ENCODE data around the gene RELN.

The RELN gene

DNA sequence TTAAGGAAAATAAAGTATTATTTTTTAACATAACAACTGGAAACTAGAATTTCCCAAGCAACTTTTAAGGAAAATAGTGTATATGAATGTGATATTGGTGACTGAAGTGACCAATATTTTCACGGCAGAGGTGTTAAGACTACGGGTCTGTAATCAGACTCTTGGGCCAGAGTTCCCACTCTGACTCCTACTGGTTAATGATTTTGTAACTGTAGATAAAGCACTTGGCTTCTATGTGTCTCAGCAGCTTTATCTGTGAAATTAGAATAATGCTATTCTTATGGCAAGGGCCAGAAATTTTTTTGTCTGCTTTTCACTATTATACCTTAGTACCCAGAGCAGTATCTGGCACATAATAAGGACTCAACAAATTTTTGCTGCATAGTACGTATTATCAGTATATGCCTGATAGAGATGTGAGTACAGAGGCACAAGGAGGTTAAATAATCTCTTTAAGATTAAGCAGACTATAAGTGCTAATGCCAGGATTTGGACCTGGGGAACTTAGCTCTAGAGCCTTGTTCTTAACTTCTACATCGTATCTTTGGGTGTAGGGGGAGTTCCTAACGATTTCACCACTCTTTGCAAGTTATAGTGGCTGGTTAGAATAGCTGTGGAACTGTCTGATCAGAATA, 357.3 kb downstream of the RELN start:
- H3K4me3 ChIP-seq (ENCODE audit: low read depth, low read length): no peak overlapping the region
- TF ChIP-seq, protein P1, sequence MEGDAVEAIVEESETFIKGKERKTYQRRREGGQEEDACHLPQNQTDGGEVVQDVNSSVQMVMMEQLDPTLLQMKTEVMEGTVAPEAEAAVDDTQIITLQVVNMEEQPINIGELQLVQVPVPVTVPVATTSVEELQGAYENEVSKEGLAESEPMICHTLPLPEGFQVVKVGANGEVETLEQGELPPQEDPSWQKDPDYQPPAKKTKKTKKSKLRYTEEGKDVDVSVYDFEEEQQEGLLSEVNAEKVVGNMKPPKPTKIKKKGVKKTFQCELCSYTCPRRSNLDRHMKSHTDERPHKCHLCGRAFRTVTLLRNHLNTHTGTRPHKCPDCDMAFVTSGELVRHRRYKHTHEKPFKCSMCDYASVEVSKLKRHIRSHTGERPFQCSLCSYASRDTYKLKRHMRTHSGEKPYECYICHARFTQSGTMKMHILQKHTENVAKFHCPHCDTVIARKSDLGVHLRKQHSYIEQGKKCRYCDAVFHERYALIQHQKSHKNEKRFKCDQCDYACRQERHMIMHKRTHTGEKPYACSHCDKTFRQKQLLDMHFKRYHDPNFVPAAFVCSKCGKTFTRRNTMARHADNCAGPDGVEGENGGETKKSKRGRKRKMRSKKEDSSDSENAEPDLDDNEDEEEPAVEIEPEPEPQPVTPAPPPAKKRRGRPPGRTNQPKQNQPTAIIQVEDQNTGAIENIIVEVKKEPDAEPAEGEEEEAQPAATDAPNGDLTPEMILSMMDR (IDR thresholded peaks at IDR 0.05; ENCODE audit: low read depth, low read length): no peak

DNA sequence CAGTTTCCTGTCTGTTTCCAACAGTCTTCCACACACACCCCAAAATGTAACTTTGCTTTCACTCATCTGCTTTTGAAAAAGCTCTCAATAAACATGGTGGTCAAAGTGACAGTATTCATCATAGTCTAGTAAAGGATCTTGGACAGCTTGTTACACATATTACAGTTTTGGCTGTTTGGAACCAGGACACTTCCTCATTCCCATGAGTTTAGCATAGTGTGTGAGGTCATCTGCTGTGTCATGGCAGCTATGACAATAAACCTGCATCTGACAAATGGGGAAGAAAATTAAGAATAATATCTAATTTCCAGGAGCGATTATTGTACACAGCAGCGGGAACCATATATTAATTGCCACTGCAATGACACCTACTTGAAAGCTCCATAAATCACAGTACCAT, 359.1 kb downstream of the RELN start:
- TF ChIP-seq, protein P1 (IDR thresholded peaks at IDR 0.05; ENCODE audit: low read depth, low read length): no peak
- H3K4me3 ChIP-seq (ENCODE audit: low read depth, low read length): no peak overlapping the region

DNA sequence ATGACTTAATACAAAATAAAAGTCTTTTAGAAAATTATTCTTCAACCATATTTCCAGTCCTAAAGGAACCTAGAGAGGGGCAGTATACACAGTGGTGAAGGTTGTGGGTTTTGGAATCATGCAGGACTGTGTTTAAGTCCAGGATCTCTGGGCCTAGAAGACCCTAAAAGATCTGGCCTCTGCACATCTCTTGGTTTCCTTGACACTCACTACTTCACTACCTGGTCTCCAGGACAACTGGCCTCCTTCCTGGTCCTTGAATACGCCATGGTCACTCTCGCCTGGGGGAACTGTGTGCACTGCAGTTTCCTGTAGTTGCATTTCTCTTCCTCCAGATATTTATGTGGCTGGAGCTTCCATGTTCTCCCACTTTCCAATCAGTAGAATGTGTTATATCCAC, 360.7 kb downstream of the RELN start:
- TF ChIP-seq, protein P1 (IDR thresholded peaks at IDR 0.05; ENCODE audit: low read depth, low read length): no peak
- H3K4me3 ChIP-seq (ENCODE audit: low read depth, low read length): no peak overlapping the region

DNA sequence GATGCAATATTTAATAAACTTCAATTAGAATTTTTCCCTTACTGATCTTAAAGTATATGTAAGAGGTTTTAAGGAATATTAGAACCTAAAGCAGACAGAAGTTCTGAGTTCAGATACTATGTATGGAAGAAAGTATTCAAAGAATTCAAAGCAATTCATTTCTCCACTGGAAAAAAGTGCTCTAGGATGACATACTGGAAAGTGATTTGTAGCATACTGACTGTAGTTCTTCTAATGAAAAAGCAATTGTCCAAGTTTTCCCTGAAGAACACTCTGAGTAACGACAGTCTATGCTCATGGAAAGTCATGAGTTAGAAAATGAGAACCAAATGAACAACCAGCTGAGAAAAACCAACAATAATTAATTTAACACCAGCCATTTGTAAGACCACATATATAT, 362.7 kb downstream of the RELN start:
- TF ChIP-seq, protein P1 (IDR thresholded peaks at IDR 0.05; ENCODE audit: low read depth, low read length): no peak
- H3K4me3 ChIP-seq (ENCODE audit: low read depth, low read length): no peak overlapping the region

DNA sequence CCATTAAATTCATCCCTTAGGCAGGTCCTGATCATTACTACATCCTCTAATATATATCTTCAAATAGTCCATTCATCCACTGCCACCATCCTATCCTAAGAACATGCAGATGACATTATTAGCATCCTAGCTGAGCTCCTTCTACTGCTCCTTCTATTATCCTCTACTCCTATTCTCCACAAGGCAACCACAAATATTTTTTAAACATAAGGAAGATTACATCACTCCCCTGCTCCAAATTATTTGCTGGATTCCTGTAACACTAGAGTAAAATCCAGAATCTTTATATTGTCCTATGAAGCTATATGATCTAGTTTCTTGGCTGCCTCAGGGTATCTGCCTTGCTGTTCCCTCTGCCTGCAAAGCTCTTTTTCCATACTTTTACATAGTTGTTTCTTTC, 367.2 kb downstream of the RELN start:
- TF ChIP-seq, protein P1 (IDR thresholded peaks at IDR 0.05; ENCODE audit: low read depth, low read length): no peak

DNA sequence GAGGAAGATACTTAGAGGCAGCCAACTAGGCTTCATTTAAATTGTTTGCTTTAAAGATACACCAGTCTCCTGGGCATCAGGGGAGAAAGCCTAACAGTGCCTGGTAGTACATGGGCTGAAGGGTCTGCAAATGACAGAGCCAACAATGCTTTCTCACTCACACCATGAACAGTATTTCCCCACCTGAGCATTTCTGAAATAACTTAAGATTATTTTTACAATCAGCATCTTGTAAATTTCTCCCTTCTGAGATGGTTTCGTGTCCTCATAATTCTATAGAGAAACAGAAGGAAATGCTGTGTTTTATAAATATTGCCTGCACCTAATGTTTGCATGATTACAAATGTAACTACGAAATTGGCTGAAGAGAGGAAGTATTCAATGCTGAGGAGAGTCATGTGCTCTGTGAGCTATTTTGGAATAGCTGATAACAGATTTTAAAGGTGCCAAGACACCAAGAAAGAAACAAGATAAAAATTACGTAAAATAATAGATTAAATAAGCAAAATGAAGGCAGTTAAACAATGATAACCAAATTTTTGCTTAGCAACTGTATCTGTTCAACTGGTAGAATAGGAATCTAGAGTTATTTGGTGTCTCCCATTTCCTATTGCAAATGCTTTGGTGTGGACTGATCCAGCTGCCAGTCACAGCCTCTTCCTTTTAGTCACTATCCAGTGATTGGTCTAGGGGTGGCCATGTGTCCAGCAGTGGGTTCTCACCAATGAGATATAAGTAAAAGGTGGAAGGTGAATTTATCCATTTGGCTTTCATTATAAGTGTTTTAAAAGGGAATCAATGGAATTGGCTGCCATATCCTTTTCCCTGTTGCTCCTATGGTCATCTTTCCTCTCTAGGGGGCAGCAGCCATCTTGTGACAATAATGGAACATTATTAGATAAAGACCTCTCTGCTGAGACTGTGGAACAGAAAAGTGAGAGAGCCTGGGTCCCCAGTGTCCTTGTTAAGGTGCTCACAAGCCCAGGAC, 375.5 kb downstream of the RELN start:
- H3K4me3 ChIP-seq (ENCODE audit: low read depth, low read length): no peak overlapping the region
- TF ChIP-seq, protein P1 (IDR thresholded peaks at IDR 0.05; ENCODE audit: low read depth, low read length): 0 out of 2 replicates have a peak, but pooled peaks have one; percentile 14

More for the DNA sequence above, 367.2 kb downstream of the RELN start:
- no peak overlapping the region for H3K4me3 ChIP-seq (ENCODE audit: low read depth, low read length)

DNA sequence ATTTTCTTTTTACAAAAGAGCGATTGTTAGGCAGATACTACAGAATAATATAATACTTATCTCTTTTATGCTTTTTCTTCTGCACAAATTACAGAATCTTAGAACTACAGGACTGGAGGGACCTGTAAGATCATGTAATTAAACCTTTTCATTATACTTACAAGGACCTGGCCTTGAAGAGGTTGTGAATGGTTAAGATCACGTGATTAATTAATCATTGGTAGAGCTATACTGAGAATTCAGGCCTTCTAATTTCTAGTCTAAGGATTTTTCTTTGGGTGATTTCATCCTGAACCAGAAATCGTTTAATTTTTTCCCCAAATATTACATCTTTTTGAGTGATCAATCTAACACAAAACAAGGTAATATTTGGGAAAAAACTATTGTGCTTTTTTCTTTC, 379.7 kb downstream of the RELN start:
- TF ChIP-seq, protein P1 (IDR thresholded peaks at IDR 0.05; ENCODE audit: low read depth, low read length): no peak
- H3K4me3 ChIP-seq (ENCODE audit: low read depth, low read length): no peak overlapping the region
